ENCODE results near the gene GTPBP2.

GTPBP2 gene

DNA sequence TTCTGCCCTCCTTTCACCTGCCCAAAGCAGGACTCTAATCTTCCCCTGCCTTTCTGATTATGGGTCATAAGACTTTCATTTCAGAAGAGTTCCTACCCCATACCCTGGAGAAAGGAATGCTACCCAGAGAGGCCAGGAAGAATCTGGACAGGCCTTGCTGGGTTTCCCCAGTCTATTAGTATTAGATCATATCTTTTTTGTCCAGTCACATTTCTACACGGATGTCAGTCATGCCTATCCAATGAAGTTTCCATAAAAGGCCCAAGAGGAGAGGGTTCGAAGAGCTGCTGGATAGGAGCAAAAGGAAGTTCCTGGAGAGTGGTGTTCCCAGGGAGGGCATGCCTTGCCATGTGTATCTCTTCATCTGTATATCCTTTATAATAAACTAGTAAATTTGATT lies 49.9 kb downstream of the GTPBP2 start:
- DNase-seq (ENCODE audit: low read depth, low spot score), result no peak
- Histone ChIP-seq H3K36me3 (ENCODE audit: insufficient read depth, low read length) (peaks cover 21% of the 10 kb centered on the region), H3K27ac (no peak overlapping the region), H3K4me3 (no peak overlapping the region), H3K9me3 (ENCODE audit: low read depth, low read length) (no peaks in the 10 kb centered on the region), H3K9ac (ENCODE audit: insufficient read length) (no peak overlapping the region)
- TF ChIP-seq FOXP2 (optimal IDR thresholded peaks at IDR 0.05; ENCODE audit: control extremely low read depth, extremely low read length, insufficient read depth) (no peak), EZH2 (IDR thresholded peaks at IDR 0.05) (no peak), POLR2AphosphoS5 (IDR thresholded peaks at IDR 0.05; ENCODE audit: borderline replicate concordance, low read depth, low read length) (no peak)

DNA sequence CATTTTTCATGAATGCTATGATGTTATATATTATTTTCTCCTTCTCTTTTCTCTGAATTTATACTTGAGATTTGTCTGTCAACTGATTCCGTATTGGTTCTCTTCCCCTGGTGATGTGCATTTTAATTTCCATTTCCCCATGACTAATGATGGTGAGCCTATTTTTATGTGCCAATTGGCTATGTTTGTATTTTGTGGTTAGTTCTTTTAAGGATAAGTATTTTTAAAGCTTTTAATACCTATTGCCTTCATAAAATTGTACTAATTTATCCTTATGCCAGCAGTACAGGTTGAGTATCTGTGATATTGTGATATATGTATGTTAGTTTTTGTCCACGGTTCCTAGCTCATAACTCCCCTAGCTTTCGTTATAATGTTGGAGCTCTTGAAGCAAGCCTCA lies 50.3 kb downstream of the GTPBP2 start:
- 0 out of 2 replicates have a peak overlapping the region, but pooled peaks have one; percentile 19 for H3K27ac ChIP-seq
- no peaks in the 10 kb centered on the region for H3K9me3 ChIP-seq (ENCODE audit: low read depth, low read length)
- peaks cover 17% of the 10 kb centered on the region for H3K36me3 ChIP-seq (ENCODE audit: insufficient read depth, low read length)
- H3K9ac ChIP-seq (ENCODE audit: insufficient read length), result no peak overlapping the region
- TF ChIP-seq POLR2AphosphoS5 (IDR thresholded peaks at IDR 0.05; ENCODE audit: borderline replicate concordance, low read depth, low read length) (no peak), EZH2 (IDR thresholded peaks at IDR 0.05) (no peak), FOXP2 (optimal IDR thresholded peaks at IDR 0.05; ENCODE audit: control extremely low read depth, extremely low read length, insufficient read depth) (no peak)
- H3K4me3 ChIP-seq, result no peak overlapping the region
- no peak for DNase-seq (ENCODE audit: low read depth, low spot score)

DNA sequence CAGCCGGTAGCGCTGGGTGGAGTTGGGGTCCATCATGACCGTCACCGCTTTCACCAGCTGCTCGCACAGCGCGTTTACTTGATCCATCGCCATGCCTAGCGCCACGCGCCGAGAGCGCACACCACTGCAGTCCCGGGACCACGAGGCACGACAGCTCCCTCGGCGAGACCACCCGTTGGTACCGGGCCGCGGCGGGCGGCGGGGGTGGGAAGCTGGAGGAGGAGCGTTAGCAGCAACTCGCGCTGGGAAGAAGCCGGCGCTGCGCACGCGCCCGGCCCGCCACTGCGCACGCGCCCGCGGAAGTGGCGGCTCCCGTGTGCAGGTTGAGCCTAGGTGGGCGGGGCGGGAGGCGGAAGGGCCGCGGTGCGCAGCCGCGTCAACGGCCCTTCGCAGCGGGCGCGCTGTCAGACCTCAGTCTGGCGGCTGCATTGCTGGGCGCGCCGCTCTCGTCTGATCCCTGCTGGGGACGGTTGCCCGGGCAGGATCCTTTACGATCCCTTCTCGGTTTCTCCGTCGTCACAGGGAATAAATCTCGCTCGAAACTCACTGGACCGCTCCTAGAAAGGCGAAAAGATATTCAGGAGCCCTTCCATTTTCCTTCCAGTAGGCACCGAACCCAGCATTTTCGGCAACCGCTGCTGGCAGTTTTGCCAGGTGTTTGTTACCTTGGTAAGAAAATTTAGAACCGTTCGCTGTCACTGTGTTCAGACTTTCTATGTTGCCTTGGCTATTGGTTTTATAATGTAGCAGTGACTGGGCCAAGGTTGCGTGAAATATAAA lies 53.1 kb downstream of the GTPBP2 start, which contains the start of the genes POLH and XPO5:
Gene POLH, plus strand, starts transcription at position 414 of the 780 bp plus-strand sequence. CDS start 6,135 bp downstream, outside the sequence.
Gene XPO5, minus strand, starts transcription at position 267 of the 780 bp plus-strand sequence. Its CDS starts 174 bp downstream, at position 93.
- H3K36me3 ChIP-seq (ENCODE audit: insufficient read depth, low read length), result peaks cover 25% of the 10 kb centered on the region
- peak within 1 kb of the TSS; percentile 91 for H3K4me3 ChIP-seq
- H3K27ac ChIP-seq, result peak within 1 kb of the TSS; percentile 54; the same call in 1 of the 2 replicates
- no peaks in the 10 kb centered on the region for H3K9me3 ChIP-seq (ENCODE audit: low read depth, low read length)
- peak; percentile 99 for TF ChIP-seq POLR2AphosphoS5 (IDR thresholded peaks at IDR 0.05; ENCODE audit: borderline replicate concordance, low read depth, low read length)
- peak; percentile 64 for TF ChIP-seq FOXP2 (optimal IDR thresholded peaks at IDR 0.05; ENCODE audit: control extremely low read depth, extremely low read length, insufficient read depth)
- no peak for TF ChIP-seq EZH2 (IDR thresholded peaks at IDR 0.05)
- peak within 1 kb of the TSS; percentile 84 for H3K9ac ChIP-seq (ENCODE audit: insufficient read length)
- peak; percentile 34 for DNase-seq (ENCODE audit: low read depth, low spot score)

DNA sequence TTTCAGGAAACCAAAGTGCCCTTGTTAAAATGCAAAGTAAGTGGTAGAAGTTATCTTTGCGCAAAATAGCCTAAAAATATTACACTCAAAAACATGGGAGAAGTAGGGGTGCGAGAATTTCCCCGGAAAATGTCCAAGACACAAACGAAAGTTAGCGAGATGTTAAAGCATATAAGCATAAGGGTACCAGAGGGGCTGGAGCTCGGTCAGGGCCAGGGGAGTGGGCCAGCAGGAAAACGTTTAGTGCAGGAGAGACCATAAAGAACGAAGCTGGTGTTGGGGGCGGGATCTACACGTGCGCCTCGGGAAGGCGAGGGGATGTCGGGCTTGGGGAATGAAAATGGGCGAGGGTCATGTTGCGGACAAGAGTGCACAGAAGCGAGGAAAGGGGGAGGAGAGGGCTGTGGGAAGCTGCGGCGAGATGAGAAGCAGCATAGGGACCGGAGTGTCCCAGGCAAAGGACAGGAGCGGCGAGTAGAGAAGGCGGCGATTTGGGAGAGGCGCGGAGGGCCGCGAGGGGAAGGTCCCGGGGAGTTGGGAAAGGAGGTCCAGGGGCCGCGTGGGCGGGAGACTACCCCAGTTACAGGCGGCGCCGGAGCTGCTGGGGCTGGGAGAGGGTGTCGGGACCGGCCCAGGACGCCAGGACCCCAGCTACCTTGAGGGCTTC lies 53.8 kb downstream of the GTPBP2 start:
- DNase-seq (ENCODE audit: low read depth, low spot score), result no peak
- Histone ChIP-seq H3K36me3 (ENCODE audit: insufficient read depth, low read length) (peaks cover 32% of the 10 kb centered on the region), H3K27ac (no peak overlapping the region)

DNA sequence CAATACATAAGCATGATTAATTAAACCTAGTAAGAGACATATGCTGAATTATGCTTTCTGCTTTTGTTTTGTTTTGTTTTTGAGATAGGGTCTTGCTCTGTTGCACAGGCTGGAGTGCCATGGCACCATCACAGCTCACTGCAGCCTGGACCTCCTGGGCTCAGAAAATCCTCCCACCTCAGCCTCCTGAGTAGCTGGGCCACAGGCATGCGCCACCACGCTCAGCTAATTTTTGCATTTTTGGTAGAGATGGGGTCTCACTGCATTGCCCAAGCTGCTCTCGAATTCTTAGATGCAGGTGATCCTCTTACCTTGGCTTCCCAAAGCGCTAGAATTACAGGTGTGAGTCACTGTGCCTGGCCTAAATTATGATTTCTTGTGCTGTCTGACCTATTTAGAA lies 57.0 kb downstream of the GTPBP2 start:
- Histone ChIP-seq H3K4me3 (no peak overlapping the region), H3K27ac (no peak overlapping the region), H3K9ac (ENCODE audit: insufficient read length) (no peak overlapping the region), H3K36me3 (ENCODE audit: insufficient read depth, low read length) (peaks cover 58% of the 10 kb centered on the region), H3K9me3 (ENCODE audit: low read depth, low read length) (no peaks in the 10 kb centered on the region)
- TF ChIP-seq POLR2AphosphoS5 (IDR thresholded peaks at IDR 0.05; ENCODE audit: borderline replicate concordance, low read depth, low read length) (no peak), EZH2 (IDR thresholded peaks at IDR 0.05) (no peak), FOXP2 (optimal IDR thresholded peaks at IDR 0.05; ENCODE audit: control extremely low read depth, extremely low read length, insufficient read depth) (no peak)
- no peak for DNase-seq (ENCODE audit: low read depth, low spot score)

More for the DNA sequence above, 53.8 kb downstream of the GTPBP2 start:
- peak overlapping the region; percentile 91 for H3K4me3 ChIP-seq
- H3K9me3 ChIP-seq (ENCODE audit: low read depth, low read length), result no peaks in the 10 kb centered on the region
- no peak for TF ChIP-seq EZH2 (IDR thresholded peaks at IDR 0.05)
- TF ChIP-seq POLR2AphosphoS5 (IDR thresholded peaks at IDR 0.05; ENCODE audit: borderline replicate concordance, low read depth, low read length), result no peak
- TF ChIP-seq FOXP2 (optimal IDR thresholded peaks at IDR 0.05; ENCODE audit: control extremely low read depth, extremely low read length, insufficient read depth), result no peak
- H3K9ac ChIP-seq (ENCODE audit: insufficient read length), result peak overlapping the region; percentile 82

DNA sequence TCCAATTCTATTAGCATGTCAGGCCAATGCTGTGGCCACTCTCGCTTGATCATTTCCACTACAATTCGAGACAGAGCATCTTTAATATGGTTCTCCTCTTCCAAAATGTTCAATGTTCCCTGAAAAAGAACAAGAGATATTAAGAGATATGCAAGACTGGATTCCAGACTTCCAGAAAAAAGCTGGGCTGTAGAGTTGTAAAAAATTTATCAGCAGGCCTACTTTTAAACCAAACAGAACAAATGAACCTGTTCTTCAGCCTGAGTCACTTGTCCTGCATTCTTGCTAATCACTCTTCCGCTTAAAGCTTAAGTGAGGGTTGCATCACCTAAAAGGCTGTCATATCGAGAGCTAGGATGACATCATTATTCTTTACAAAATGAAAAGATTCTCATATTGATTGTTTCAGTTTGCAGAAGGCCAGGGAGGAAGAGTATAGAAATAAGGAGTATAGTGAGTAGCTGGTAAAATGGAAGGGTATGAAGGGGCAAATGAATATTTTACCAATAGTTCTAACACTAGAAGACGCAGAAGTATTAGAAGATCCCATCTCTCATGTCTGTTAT lies 58.1 kb downstream of the GTPBP2 start:
- peaks cover 66% of the 10 kb centered on the region for H3K36me3 ChIP-seq (ENCODE audit: insufficient read depth, low read length)
- TF ChIP-seq EZH2 (IDR thresholded peaks at IDR 0.05) (no peak), POLR2AphosphoS5 (IDR thresholded peaks at IDR 0.05; ENCODE audit: borderline replicate concordance, low read depth, low read length) (no peak), FOXP2 (optimal IDR thresholded peaks at IDR 0.05; ENCODE audit: control extremely low read depth, extremely low read length, insufficient read depth) (no peak)
- DNase-seq (ENCODE audit: low read depth, low spot score), result no peak
- no peaks in the 10 kb centered on the region for H3K9me3 ChIP-seq (ENCODE audit: low read depth, low read length)
- no peak overlapping the region for H3K9ac ChIP-seq (ENCODE audit: insufficient read length)
- peak overlapping the region; percentile 38 for H3K27ac ChIP-seq
- H3K4me3 ChIP-seq, result no peak overlapping the region

Data from SK-N-MC (cell line).